ENCODE results near the gene GALNT18.

Gene GALNT18

GRCh38 chr11:11476971-11477645 is 144.7 kb downstream of the GALNT18 start:
- TF ChIP-seq CTCF (IDR thresholded peaks at IDR 0.05; ENCODE audit: low read depth, low read length, missing control alignments), result no peak
- H3K4me3 ChIP-seq (replicated peaks; ENCODE audit: low read depth, low read length), result no peak overlapping the region
- DNase-seq (ENCODE audit: extremely low read depth, low read depth), result no peak

GRCh38 chr11:11476499-11476898 is 145.3 kb downstream of the GALNT18 start:
- no peak overlapping the region for H3K4me3 ChIP-seq (replicated peaks; ENCODE audit: low read depth, low read length)
- TF ChIP-seq CTCF (IDR thresholded peaks at IDR 0.05; ENCODE audit: low read depth, low read length, missing control alignments), result no peak
- DNase-seq (ENCODE audit: extremely low read depth, low read depth), result no peak

GRCh38 chr11:11472106-11472505 is 149.7 kb downstream of the GALNT18 start:
- H3K4me3 ChIP-seq (replicated peaks; ENCODE audit: low read depth, low read length), result no peak overlapping the region
- TF ChIP-seq CTCF (IDR thresholded peaks at IDR 0.05; ENCODE audit: low read depth, low read length, missing control alignments), result no peak
- DNase-seq (ENCODE audit: extremely low read depth, low read depth), result no peak

- H3K4me3 ChIP-seq (replicated peaks; ENCODE audit: low read depth, low read length), result no peak overlapping the region
- no peak for DNase-seq (ENCODE audit: extremely low read depth, low read depth)
- no peak for TF ChIP-seq CTCF (IDR thresholded peaks at IDR 0.05; ENCODE audit: low read depth, low read length, missing control alignments)
Observed at GRCh38 chr11:11471201-11471600, 150.6 kb downstream of the GALNT18 start.

GRCh38 chr11:11468954-11469353 is 152.9 kb downstream of the GALNT18 start:
- no peak overlapping the region for H3K4me3 ChIP-seq (replicated peaks; ENCODE audit: low read depth, low read length)
- TF ChIP-seq CTCF (IDR thresholded peaks at IDR 0.05; ENCODE audit: low read depth, low read length, missing control alignments), result no peak
- no peak for DNase-seq (ENCODE audit: extremely low read depth, low read depth)

- DNase-seq (ENCODE audit: extremely low read depth, low read depth), result no peak
- H3K4me3 ChIP-seq (replicated peaks; ENCODE audit: low read depth, low read length), result no peak overlapping the region
- TF ChIP-seq CTCF (IDR thresholded peaks at IDR 0.05; ENCODE audit: low read depth, low read length, missing control alignments), result no peak
Observed at GRCh38 chr11:11467312-11467711, 154.5 kb downstream of the GALNT18 start.

GRCh38 chr11:11464555-11464954 is 157.2 kb downstream of the GALNT18 start:
- DNase-seq (ENCODE audit: extremely low read depth, low read depth), result no peak
- H3K4me3 ChIP-seq (replicated peaks; ENCODE audit: low read depth, low read length), result no peak overlapping the region
- no peak for TF ChIP-seq CTCF (IDR thresholded peaks at IDR 0.05; ENCODE audit: low read depth, low read length, missing control alignments)

All from HFF-Myc (cell line).